Liver (tissue), 9 donors: ENCODE data around the gene ZG16B. TPM values are rescaled to one million over a fixed set of nuclear protein-coding genes. Genes with fewer than 3 reads are reported as not detected.

Experiments
- DNase-seq: peaks from one replicate; pipeline ENCODE4 v3.0.0-alpha.2; 2017; ENCODE audit warnings: low spot score
- H3K27ac ChIP-seq, 2 donors: one replicate each; pipeline ENCODE4 v1.7.0; 2013; ENCODE audit warnings: inconsistent platforms in 2 of 2, low read length in 2 of 2, control low read depth in 1 of 2, low read depth in 1 of 2, mild to moderate bottlenecking in 1 of 2
- H3K27me3 ChIP-seq, 4 donors: one replicate each; pipeline versions ENCODE4 v1.6.1 to v1.7.0; 2013; ENCODE audit warnings: low read length in 3 of 4, inconsistent platforms in 1 of 4, mild to moderate bottlenecking in 1 of 4, moderate library complexity in 1 of 4; ENCODE audit not compliant: control insufficient read depth in 4 of 4, insufficient read depth in 4 of 4
- H3K36me3 ChIP-seq, 4 donors: one replicate each; pipeline versions ENCODE4 v1.6.1 to v1.7.0; 2013; ENCODE audit warnings: low read length in 3 of 4, mild to moderate bottlenecking in 3 of 4, low read depth in 1 of 4, moderate library complexity in 1 of 4; ENCODE audit not compliant: control insufficient read depth in 4 of 4, insufficient read depth in 3 of 4
- H3K4me1 ChIP-seq, 4 donors: one replicate each; pipeline versions ENCODE4 v1.6.1 to v1.7.0; 2013; ENCODE audit warnings: low read length in 3 of 4, mild to moderate bottlenecking in 3 of 4, moderate library complexity in 1 of 4; ENCODE audit not compliant: control insufficient read depth in 4 of 4, insufficient read depth in 4 of 4
- H3K4me3 ChIP-seq, 3 donors: one replicate each; pipeline versions ENCODE4 v1.6.1 to v1.7.0; 2013; ENCODE audit warnings: low read length in 3 of 3, control low read depth in 1 of 3, low read depth in 1 of 3, mild to moderate bottlenecking in 1 of 3
- H3K9ac ChIP-seq, 2 donors: one replicate each; pipeline ENCODE4 v1.7.0; 2013; ENCODE audit warnings: low read length in 2 of 2, mild to moderate bottlenecking in 2 of 2, moderate library complexity in 2 of 2, control low read depth in 1 of 2, low read depth in 1 of 2
- H3K9me3 ChIP-seq, 4 donors: one replicate each; pipeline versions ENCODE4 v1.6.1 to v1.7.0; 2013; ENCODE audit warnings: low read length in 3 of 4; ENCODE audit not compliant: control insufficient read depth in 4 of 4
- FOXA2 ChIP-seq: IDR thresholded peaks from 2 replicates; pipeline ENCODE4 v1.6.1; 2016; ENCODE audit warnings: antibody characterized with exemption
- GABPA ChIP-seq, 2 donors: IDR thresholded peaks in 1 of 2; conservative IDR thresholded peaks in 1 of 2; 2 replicates each; pipeline ENCODE4 v1.6.1; 2016; ENCODE audit warnings: antibody characterized with exemption in 2 of 2, mild to moderate bottlenecking in 1 of 2, moderate library complexity in 1 of 2
- HNF4A ChIP-seq, 2 donors: conservative IDR thresholded peaks; 2 replicates each; pipeline ENCODE4 v1.6.1; 2016; ENCODE audit warnings: antibody characterized with exemption in 2 of 2, mild to moderate bottlenecking in 2 of 2
- HNF4G ChIP-seq: IDR thresholded peaks from 2 replicates; pipeline ENCODE4 v1.6.1; 2016; ENCODE audit warnings: antibody characterized with exemption
- JUND ChIP-seq, 2 donors: IDR thresholded peaks; 2 replicates each; pipeline ENCODE4 v1.6.1; 2016; ENCODE audit warnings: antibody characterized with exemption in 2 of 2
- NR2F2 ChIP-seq: IDR thresholded peaks from 2 replicates; pipeline ENCODE4 v1.6.1; 2016; ENCODE audit warnings: antibody characterized with exemption
- RAD21 ChIP-seq, 2 donors: IDR thresholded peaks; 2 replicates each; pipeline ENCODE4 v1.6.1; 2016; ENCODE audit warnings: antibody characterized with exemption in 2 of 2, mild to moderate bottlenecking in 2 of 2
- RXRA ChIP-seq, 2 donors: IDR thresholded peaks; 2 replicates each; pipeline ENCODE4 v1.6.1; 2017 to 2018; ENCODE audit warnings: antibody characterized with exemption in 2 of 2, mild to moderate bottlenecking in 1 of 2
- SP1 ChIP-seq: IDR thresholded peaks from 2 replicates; pipeline ENCODE4 v1.6.1; 2018; ENCODE audit warnings: antibody characterized with exemption, mild to moderate bottlenecking
- YY1 ChIP-seq: IDR thresholded peaks from 2 replicates; pipeline ENCODE4 v1.6.1; 2016; ENCODE audit warnings: antibody characterized with exemption, mild to moderate bottlenecking
- WGBS: extraction: QIAGEN DNeasy Blood & Tissue Kit; methylation state at CpG from one replicate; pipeline ENCODE4 v1.1.7; 2013; 5-methylcytosine and 5-hydroxymethylcytosine counted together
- polyA plus RNA-seq, 2 donors: library from polyadenylated mRNA; stranded (reverse) in 1 of 2; unstranded in 1 of 2; fragments of 200-250 nt in 1 of 2; fragments of >200 nt in 1 of 2; fragmentation: Nextera tagmentation in 1 of 2; extraction: Ambion mirVana in 1 of 2; gene quantifications; one replicate each; pipeline versions ENCODE4 v1.2.1 to v1.2.3, GENCODE V29; 2013 to 2015
- total RNA-seq, 2 donors: library from RNA; depleted of rRNA; stranded (reverse); fragments of >200 nt; gene quantifications; one replicate each; pipeline ENCODE4 v1.2.3, GENCODE V29; 2014
- TF ChIP-seq, protein P1 (sequence below): IDR thresholded peaks from 2 replicates; pipeline ENCODE4 v1.6.1; 2016; ENCODE audit warnings: antibody characterized with exemption
- TF ChIP-seq, protein P2 (sequence below): fragments of 150-350 bp; IDR thresholded peaks from 2 replicates; pipeline ENCODE4 v1.5.1; 2017; ENCODE audit warnings: improper control_type of control experiment, low read depth, low read length; ENCODE audit not compliant: missing input control
- TF ChIP-seq, protein P3 (sequence below): IDR thresholded peaks from 2 replicates; pipeline ENCODE4 v1.6.1; 2016; ENCODE audit warnings: antibody characterized with exemption, mild to moderate bottlenecking
- TF ChIP-seq, protein P4 (sequence below): IDR thresholded peaks from 2 replicates; pipeline ENCODE4 v1.6.1; 2016; ENCODE audit warnings: antibody characterized with exemption
- TF ChIP-seq, protein P5 (sequence below): IDR thresholded peaks from 2 replicates; pipeline ENCODE4 v1.6.1; 2016; ENCODE audit warnings: antibody characterized with exemption
- donor health status: healthy.
- donor health status: healthy.
- donor health status: healthy.
- donor health status: healthy.
- donor health status: healthy.

ZG16B gene
- total and polyA plus RNA-seq, 4 donors, result 0.24 to 0.79 (median 0.43) TPM

DNA sequence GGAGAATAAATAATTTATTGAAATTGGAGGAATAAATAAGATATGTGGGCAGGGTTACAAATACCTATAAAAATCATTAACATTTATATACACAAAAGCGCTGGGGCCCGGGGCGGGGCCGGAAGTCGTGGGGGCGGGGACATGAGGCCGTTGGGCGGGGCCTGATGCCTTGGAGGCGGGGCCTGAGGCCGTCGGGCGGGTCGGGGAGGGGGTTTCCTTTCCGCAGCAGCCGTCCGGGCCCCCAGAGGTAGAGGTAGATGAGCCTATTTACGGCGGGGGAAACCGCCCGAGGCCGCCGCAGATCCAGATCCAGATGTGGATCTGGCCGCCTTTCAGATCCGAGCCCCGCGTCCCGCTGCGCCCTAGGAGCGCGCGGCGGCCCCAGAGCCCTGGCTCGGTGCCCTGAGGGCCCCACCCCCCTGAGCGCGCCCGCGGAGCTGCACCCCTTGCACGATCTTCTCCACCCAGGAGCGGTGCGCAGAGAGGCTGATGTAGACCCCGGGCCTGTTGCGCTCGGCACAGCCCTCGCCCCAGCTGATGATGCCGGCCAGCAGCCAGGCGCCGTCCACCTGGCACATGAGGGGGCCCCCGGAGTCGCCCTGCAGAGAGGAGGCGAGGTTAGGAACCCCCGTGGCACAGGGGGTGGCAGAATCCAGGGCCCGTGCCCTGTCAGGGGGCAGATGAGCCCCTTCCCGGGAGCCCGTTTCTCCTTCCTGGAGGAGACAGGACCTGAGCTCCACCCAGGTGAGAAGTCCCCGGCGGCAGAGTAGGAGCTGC lies 22.8 kb downstream of the ZG16B start:
- H3K27ac ChIP-seq, result no peak overlapping the region
- TF ChIP-seq HNF4A (conservative IDR thresholded peaks at IDR 0.05) (no peak), SP1 (no peak), FOXA2 (no peak), YY1 (no peak), GABPA (IDR thresholded peaks at IDR 0.05 in 1 of 2, conservative IDR thresholded peaks at IDR 0.05 in 1 of 2) (no peak), HNF4G (no peak), JUND (IDR thresholded peaks at IDR 0.05) (no peak), NR2F2 (no peak), RXRA (IDR thresholded peaks at IDR 0.05) (no peak), RAD21 (IDR thresholded peaks at IDR 0.05) (no peak)
- TF ChIP-seq, protein P1, sequence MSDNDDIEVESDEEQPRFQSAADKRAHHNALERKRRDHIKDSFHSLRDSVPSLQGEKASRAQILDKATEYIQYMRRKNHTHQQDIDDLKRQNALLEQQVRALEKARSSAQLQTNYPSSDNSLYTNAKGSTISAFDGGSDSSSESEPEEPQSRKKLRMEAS, result no peak
- TF ChIP-seq, protein P2, sequence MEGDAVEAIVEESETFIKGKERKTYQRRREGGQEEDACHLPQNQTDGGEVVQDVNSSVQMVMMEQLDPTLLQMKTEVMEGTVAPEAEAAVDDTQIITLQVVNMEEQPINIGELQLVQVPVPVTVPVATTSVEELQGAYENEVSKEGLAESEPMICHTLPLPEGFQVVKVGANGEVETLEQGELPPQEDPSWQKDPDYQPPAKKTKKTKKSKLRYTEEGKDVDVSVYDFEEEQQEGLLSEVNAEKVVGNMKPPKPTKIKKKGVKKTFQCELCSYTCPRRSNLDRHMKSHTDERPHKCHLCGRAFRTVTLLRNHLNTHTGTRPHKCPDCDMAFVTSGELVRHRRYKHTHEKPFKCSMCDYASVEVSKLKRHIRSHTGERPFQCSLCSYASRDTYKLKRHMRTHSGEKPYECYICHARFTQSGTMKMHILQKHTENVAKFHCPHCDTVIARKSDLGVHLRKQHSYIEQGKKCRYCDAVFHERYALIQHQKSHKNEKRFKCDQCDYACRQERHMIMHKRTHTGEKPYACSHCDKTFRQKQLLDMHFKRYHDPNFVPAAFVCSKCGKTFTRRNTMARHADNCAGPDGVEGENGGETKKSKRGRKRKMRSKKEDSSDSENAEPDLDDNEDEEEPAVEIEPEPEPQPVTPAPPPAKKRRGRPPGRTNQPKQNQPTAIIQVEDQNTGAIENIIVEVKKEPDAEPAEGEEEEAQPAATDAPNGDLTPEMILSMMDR, result no peak
- TF ChIP-seq, protein P3, sequence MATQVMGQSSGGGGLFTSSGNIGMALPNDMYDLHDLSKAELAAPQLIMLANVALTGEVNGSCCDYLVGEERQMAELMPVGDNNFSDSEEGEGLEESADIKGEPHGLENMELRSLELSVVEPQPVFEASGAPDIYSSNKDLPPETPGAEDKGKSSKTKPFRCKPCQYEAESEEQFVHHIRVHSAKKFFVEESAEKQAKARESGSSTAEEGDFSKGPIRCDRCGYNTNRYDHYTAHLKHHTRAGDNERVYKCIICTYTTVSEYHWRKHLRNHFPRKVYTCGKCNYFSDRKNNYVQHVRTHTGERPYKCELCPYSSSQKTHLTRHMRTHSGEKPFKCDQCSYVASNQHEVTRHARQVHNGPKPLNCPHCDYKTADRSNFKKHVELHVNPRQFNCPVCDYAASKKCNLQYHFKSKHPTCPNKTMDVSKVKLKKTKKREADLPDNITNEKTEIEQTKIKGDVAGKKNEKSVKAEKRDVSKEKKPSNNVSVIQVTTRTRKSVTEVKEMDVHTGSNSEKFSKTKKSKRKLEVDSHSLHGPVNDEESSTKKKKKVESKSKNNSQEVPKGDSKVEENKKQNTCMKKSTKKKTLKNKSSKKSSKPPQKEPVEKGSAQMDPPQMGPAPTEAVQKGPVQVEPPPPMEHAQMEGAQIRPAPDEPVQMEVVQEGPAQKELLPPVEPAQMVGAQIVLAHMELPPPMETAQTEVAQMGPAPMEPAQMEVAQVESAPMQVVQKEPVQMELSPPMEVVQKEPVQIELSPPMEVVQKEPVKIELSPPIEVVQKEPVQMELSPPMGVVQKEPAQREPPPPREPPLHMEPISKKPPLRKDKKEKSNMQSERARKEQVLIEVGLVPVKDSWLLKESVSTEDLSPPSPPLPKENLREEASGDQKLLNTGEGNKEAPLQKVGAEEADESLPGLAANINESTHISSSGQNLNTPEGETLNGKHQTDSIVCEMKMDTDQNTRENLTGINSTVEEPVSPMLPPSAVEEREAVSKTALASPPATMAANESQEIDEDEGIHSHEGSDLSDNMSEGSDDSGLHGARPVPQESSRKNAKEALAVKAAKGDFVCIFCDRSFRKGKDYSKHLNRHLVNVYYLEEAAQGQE, result no peak
- TF ChIP-seq, protein P4, sequence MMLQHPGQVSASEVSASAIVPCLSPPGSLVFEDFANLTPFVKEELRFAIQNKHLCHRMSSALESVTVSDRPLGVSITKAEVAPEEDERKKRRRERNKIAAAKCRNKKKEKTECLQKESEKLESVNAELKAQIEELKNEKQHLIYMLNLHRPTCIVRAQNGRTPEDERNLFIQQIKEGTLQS, result no peak
- TF ChIP-seq, protein P5, sequence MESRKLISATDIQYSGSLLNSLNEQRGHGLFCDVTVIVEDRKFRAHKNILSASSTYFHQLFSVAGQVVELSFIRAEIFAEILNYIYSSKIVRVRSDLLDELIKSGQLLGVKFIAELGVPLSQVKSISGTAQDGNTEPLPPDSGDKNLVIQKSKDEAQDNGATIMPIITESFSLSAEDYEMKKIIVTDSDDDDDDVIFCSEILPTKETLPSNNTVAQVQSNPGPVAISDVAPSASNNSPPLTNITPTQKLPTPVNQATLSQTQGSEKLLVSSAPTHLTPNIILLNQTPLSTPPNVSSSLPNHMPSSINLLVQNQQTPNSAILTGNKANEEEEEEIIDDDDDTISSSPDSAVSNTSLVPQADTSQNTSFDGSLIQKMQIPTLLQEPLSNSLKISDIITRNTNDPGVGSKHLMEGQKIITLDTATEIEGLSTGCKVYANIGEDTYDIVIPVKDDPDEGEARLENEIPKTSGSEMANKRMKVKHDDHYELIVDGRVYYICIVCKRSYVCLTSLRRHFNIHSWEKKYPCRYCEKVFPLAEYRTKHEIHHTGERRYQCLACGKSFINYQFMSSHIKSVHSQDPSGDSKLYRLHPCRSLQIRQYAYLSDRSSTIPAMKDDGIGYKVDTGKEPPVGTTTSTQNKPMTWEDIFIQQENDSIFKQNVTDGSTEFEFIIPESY, result no peak
- peaks cover 0 to 11% (median 2%) of the 10 kb centered on the region in 4 donors for H3K9me3 ChIP-seq
- H3K27me3 ChIP-seq, result no peaks in the 10 kb centered on the region
- no peak for DNase-seq
- H3K4me3 ChIP-seq, result no peak overlapping the region
- H3K36me3 ChIP-seq, result no peaks in the 10 kb centered on the region
- no peak overlapping the region for H3K9ac ChIP-seq
- peaks cover 0 to under 1% (median 0%) of the 10 kb centered on the region in 4 donors for H3K4me1 ChIP-seq
- 49% methylated on average over 56 of the region's 56 CpGs for WGBS
